GM18867 (cell line): ENCODE measurements around the gene MYOF.
A peak's percentile ranks its signal among the peaks of the same experiment; 100 is the strongest.
"Not testable (repeated sequence)": the region's sequence is repeated elsewhere in the genome, so short reads cannot be mapped to it uniquely, and the experiment has no call there.

ENCODE experiments used
- ATAC-seq: cut with Tn5 transposase; IDR thresholded peaks from one replicate; pipeline ENCODE4 v1.9.1; 2021; ENCODE audit warnings: mild to moderate bottlenecking, moderate library complexity; ENCODE audit not compliant: unreplicated experiment

MYOF gene

DNA sequence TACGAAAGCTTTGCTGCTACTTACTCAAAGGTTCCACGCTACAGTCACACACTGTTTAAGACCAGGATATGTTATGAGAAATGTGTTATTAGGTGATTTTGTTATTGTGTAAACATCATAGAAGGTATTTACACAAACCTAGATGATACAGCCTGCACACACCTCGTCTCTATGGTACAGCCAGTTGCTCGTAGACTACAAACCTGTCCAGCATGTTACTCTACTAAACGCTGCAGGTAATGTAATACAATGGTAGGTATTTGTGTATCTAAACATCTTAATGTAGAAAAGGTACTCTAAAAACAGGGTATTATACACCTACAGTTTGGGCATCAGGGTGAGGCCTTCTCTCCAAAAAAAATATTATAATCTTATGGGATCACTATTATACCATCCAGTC is 181.2 kb downstream of the MYOF start:
- ATAC-seq = no peak

DNA sequence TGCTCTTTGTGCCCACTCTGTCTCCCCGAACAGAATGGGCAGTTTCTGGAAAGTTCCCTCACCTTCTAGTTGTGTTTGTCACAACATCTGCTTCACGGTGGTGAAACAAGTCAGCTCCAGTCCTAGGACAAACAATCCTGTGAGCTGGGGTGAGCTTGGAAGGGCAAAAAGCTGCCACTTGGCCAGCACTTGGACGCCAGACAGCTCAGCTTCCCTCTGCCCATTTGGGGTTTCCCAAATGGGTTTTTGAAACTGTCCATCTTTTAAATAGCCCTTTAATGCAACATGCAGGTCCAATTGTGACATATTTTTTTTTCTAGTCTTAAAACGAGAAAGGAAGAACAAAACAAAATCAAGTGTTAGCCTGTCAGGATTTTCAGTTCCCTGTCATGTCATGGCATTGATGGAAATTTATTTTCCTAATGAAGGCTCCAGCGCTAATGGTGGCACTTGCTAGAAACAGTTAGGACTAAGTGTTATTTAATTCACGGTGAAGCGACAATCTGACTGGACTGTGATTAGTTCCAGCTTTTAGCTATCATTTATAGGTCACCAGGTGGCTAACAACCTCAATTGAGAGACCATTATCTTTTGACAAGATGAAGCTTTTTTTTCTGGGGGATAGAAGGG is 181.7 kb downstream of the MYOF start:
- no peak for ATAC-seq

DNA sequence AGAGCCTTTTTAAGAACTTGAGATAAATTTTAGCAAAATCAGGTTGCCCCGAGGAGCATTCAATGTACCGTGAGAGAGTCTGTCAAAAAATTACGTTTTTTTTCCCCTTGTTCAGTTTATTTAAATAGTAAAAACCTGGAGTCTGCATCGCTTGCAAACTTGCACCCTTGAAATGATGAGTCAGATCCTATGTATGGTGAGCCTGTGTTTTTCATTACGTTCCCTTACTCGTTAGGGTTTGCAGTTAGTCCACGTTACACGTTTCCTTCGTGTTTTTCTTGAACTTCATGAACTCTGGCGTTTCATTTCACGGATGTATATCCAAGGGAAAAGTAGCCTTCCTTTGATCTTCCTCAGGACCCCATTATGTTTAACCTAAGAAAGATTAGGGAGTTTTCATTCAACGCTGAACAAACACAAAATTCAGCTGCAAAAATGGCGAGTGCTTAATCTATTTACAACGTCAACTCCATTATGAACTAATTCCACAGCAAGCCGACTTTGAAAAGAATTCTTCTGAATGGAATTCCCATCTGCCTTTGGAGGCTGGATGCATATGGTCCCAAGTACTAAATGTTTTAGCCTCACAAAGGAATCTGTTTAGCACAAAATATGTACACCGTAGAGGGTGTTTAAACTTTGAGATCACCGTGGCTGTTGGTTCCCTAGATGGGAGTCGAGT is 182.4 kb downstream of the MYOF start:
- no peak for ATAC-seq

DNA sequence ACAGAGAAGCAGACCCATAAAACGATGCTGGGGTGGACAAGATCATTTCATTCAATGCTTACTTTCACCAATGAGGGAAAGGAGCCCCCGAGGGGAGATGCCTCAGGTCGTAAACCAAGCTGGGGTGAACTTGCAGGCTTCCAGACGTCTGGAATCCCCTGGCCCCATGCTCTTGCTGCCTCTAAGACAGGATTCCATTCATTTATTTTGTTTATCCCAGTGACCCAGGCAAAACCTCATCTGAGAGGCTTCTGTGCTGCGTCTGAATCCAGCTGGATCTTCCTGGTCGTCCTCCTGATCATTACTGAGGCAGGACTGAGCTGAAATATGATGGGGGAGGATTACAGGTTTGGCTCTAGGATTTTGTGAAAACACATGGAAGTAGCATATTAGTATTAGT is 182.9 kb downstream of the MYOF start:
- ATAC-seq = no peak

DNA sequence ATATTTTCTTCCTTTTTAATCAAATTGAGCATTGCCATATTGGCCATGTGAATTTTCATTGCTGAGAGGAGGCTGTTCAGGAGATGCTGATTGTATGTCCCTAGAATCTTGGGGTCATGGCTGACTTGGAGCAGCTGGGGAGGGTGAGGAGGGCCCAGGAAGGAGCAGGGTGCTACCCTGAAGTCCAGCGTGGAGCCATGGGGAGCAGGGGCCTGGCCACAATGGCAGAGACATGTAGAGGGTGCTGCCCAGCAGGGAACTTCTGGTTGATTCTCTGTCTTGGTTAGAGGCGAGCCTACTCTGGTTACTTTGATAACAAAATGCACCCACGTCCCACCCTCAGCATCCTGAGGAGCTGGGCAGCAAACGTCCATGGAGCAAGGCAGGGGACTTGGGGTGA is 186.0 kb downstream of the MYOF start:
- ATAC-seq = no peak

DNA sequence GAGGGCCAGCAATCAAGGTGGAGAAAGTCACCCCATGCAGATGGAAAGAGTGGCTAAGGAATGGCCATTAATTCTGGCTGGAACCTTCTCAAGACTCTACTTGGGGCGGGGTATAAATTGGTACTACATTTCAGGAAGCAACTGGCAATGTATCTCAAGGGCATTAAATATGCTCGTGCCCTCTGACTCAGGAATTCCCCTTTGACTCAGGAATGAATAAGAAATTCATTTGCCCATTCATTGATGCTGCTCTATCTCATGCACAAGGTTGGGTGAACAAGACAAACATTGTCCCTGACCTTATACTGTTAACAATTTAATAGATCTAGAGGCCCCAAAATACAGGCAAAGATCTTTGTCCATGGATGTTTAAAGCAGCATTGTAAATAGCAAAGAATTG is 188.1 kb downstream of the MYOF start:
- ATAC-seq = no peak

DNA sequence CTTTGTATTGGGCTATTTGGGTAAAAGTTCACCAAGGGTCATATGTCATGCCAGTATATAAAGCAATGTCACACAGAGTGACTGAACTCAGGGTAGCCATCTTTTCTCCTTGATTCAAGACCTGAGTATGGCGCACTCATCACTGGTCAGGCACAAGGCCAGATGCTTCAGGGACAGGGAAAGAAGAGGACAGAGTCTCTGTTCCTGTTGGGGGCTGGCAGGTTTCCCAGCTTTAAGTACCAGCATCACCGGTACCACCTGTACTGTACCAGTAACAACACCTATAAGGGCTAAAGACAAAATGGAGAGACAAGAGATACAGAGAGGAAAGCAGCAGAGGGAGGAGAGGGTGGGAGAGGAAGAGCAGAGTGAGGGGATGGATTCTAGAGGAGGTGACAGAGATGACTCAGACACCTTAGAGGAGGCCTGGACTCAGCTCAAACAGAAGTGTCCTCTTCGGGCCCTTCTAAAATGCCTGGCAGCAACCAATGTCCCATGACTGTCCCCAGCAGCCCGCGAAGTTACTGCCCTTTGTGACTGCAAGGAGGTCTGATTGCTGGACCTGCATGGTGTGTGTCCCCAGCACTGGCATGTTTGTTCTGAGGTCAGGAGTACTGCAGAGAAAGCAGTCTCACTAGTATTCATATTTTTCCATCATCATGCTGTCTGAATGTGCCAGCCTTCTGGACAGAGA is 191.3 kb downstream of the MYOF start:
- no peak for ATAC-seq

DNA sequence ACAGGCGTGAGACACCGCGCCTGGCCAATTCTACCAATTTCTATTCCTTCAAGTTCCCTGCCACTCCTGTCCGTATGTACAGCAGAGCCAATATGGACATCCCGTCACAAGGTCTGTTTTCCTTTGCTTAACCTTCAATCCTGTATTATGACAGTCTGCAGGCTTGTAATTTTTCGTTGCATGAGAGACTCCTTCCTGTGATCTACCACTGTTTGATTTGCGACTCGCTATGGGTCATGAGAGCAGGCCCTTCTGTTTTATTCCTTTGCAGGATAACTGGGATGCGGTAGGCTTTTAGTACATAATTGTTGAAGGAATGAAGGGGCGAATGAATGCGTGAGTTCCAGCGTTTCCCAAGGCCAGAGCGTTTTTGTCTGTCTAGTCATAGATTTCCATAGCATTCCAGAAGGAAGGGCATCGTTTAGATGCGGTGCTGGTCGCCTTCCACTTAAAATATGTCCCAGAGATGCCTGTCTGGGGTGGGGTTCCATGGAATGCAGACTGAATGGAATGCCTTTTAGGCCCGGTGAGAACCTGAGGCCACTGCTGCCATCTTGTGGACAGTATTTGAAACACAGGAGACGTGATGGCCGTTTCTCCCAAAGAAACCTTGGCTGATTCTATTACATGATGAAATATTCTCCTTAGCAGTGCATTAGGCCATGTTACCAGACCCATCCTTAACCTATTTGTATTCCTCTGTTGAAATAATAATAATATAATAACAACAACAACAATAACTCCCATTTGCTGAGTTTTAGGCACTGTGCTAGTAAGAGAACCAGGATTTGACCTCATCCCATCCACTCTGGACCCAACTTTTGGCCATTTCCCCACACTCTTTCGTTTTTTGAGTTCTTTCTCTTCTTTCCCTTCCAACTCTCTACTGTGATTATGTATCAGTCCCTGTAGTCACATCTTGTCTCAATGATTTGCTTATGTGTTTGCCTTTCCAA is 193.2 kb downstream of the MYOF start:
- ATAC-seq = no peak

DNA sequence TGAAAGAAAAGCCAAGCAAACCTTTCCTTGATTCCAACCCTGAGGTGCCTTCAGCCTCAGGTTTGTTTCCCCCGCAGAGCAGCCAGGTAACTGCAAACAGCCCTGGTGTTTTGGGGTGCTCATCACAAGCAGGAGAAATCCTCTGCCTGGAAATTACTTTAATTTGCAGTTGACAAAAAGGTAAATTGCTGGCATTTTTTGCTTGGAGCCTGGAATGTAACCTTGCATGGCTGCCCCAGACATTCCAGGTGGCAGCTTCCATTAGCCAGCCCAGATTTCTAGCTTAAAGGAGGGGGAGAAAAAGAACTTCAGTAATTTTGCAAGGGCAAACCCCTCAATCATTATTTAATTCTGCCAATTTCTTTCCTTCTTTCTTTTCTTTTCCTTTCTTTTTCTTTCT is 194.4 kb downstream of the MYOF start:
- ATAC-seq = no peak

DNA sequence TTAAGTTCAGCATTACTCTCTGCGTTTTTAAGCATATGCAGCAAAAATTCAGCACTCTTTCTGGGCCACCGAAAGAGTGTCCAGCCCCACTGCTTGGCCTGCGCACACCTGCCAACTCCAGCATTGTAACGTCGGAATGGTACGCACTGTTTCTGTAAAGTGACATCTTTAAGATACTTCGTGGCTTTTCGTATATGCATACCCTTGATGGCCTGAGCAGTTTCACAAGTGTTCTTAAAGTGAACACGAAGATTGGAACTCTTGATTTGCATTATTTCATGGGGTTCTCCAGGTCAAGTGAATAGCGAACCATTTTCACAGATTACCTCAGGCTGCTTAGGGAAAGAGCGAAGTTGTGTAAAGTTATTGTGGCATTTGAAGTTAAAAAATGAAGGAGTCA is 197.9 kb downstream of the MYOF start:
- not testable (repeated sequence) for ATAC-seq

DNA sequence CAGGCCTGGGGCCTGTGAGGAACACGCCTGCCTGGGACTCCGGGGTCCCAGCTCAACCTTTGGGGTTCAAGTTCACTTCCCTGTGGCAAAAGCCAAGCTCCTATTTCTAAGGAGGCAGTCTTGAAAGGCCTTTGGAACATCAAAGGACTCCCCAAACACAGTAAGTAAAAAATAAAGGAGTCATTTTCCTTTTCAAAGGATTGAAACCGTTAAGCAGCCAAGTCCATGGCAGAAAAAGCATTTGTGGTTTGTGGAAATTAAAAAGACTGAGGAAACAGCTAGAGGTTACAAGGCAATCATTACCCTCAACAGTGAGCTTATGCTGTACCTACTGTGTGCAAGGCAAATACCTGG is 200.8 kb downstream of the MYOF start:
- no peak for ATAC-seq

DNA sequence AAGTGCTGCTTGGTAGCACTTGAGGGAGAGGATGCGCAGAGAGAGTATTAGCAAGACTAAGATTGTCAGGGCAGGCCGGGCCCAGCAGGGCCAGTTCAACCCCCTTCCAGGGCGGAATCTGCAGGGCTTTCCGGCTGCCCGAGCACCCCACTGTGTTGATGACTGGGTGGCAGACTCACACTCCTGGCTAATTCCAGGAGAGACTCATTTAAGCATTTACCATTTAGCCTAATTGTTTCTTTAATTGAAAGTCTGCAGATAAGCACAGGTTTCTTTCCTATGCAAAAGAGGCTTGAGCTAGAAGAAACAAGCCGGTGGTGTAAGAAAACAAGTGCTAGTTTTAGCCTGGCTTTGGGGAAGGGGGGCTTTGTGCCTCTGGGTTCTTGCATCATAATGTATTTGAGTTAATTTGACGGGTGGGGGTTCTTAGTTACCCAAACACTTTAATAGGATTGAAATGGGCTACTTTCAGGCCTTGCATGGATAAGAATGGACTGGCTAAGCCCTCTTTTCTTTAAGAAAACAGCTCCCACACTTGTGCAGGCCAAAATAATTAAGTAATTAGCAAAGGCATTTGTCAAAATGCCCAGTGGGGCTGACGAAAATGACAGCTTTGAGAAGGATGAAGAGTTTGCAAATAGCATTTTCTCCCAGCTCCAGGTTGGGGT is 201.3 kb downstream of the MYOF start:
- ATAC-seq = no peak

DNA sequence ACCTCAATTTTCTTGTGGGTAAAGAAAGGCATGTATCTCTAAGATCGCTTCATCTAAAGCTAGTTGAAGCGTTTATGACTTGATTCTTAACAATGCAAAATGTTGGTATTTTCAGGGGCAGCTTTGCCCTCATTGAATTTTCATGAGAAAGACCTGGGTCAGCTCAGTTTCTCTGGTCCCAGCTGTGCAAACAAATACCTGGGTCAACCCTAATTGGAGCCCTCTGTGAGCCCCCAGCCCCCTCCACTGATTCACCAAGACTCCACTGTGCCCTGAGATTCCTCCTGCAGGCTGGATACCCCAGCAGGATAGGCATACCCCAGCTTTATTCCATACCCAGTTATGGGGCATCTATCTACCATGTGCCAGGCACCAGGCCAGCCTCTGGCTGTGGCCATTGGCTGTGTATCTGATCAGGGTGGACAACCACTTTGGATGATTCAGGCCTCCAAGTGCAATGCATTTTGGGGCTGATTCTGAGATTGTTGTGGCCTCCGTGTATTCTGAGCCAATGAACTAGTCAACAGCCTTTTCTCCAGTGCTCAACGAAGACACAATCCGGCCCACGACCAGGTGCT is 201.9 kb downstream of the MYOF start:
- no peak for ATAC-seq

DNA sequence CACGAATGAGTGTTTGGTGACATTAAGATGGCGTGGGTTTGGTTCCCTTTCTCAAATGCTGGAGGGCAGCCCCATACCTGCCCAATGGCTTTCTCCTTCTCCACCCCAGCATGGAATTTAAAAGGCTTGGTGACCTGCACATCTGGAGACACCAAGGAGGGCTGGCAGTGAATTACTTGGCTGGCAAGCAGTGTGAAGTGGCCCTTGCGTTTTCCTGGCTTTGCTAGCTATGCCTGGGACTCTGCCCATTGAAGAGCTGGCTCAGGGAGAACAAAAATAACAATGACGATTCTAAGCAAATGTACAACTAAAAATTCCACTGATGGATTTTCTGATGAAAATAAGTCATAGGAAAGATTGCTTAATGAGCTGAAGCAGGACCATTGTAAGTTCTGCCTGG is 204.8 kb downstream of the MYOF start:
- no peak for ATAC-seq

DNA sequence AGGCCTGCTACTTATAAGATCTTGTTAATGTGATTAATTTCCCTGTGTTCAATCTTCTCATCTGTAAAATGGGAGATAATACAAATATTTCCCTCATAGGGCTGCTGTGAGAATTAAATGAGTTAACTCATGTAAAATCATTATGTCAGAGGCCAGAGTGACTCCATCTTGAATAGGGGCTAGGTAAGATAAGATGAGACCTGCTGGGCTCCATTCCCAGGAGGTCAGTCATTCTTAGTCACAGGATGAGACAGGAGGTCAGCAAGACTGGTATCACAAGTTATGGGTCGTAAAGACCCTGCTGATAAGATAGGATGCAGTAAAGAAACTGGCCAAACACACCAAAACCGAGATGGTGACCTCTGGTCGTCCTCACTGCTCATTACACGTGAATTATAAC is 207.7 kb downstream of the MYOF start:
- ATAC-seq = no peak

DNA sequence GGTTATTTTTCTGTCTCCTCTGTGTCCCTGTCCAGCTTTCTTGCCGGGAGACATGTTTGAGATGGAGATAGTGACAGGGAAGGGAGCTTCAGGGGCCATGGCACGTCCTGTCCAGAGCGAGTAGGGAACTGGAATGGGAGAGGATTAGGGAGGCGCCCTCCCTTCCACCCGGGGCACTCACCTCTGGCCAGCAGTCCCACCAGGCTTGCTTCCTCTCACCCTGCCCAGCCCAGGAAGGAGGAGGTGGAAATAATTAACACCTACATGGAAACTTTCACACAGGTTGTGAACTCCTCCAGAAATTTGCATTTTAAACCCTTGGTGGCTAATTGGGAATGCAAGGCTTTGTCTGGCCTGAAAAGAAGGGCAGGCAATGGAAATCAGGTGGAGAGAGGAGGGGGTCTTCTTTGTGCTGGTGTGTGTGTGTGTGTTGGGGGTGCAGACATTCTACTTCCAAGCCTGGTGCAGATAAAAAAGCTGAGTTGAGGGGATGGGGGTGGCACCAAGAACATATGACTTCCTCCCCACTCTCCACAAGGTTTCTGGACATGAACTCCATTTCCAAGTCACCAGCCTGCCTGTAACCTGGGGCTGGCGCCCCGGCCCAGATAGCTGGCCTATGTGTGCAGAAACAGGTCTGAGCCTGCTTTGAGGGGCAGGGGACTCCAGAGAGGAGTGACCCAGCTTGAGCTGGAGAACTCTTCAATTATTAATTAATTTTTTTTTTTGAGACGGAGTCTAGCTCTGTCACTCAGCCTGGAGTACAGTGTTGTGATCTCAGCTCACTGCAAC is 209.1 kb downstream of the MYOF start:
- no peak for ATAC-seq

DNA sequence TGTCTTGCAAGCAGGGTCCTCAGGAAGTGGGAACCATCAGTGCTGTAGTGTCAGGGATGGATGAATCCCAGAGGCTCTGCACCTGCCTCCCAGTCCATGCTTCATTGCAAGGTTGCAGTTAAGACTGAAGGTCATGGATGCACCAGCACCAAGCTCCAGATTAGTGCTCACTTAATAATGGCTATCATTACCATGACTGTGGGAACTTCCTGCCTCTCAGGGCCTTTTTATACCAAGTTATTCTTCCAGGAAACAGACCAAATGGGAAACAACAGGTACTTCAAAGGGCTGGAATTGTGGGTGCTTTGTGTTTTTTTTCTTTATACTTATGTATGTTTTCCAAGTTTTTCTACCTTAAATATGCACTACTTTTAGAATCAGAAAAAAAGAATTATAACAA is 210.8 kb downstream of the MYOF start:
- ATAC-seq = no peak

DNA sequence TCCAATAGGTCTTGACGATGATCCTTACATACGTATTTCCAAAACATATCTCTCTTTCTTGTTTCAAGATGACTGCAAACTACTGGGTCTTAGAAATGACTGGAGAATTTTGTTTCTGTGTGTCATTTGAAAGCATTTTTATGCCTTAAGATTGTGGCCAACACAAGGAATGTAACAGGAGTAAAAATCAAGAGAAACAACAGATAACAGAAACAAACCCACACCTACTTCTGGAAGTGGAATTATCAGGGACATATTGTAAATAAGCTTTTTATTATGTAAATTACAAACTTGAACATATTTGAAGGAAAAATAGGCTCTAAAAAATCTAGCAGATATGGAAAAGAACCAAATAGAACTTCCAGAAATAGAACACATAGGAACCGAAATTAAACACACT is 212.9 kb downstream of the MYOF start:
- no peak for ATAC-seq

DNA sequence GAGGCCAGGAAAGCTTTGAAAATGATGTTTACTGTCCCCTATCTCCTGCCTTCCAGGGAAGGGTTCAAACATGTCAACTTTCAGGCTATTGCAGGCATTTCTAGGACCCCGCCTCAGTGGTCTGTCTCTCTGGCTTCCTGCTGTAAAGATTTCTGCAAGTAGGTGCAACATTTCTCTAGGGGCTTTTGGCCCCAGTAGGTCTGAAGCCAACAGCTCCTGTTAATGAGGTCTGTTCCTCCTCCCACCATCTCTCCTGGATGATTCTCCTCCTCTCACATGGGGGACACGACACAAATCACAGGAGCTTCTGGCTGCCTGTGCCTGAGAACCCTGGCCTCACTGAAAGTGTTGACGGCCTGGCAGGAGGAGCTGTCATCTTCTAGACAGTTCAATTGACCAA is 214.1 kb downstream of the MYOF start:
- ATAC-seq = no peak

DNA sequence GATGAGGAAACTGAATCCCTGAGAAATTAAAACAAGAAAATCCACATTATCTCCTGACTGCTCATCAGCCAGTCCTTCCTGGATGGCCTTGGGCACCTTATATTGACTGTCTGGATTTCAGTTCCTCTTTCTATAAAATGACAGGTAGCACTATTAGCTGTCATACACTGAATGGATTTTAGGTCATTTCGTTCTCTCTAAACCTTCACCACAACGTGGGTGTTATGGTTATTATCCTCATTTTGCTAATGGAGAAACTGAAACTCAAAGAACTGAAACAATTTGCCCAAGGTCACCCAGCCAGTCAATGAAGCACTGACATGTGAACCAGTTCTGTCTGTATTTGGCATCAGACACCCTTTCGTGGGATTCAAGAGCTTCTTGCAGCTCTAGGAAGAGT is 214.6 kb downstream of the MYOF start:
- peak; percentile 98 for ATAC-seq
